ENCODE data around the gene LINC00305.

DNA sequence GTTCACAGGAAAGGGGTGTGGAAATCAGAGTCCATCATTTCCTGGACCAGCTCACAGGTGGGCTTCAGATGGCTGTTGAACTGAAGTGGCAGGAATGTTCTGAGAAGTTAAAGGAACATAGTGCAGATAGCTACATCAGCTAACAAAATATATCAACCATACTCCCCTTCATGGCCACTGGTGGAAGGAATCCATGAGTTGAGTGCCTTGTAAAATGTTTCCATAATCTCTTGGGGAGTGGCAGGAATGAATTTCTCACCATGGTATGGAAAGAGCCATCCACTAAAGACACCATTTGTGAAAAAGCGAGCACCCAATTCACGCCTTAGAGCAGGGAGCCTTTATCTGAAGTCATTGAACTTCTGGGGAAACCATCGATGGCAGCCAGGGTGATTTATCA is at the start of gene LINC00305:
- TF ChIP-seq CTCF (conservative IDR thresholded peaks at IDR 0.05; ENCODE audit: low read length) (no peak), EZH2phosphoT487 (IDR thresholded peaks at IDR 0.05; ENCODE audit: borderline replicate concordance) (no peak)
